NCI-H1694 treated with DMSO at 0.1 percent for 48 hours (cell line): ENCODE measurements around the gene ICE1.
A peak's percentile ranks its signal among the peaks of the same experiment; 100 is the strongest.
"Not testable (repeated sequence)": the region's sequence is repeated elsewhere in the genome, so short reads cannot be mapped to it uniquely, and the experiment has no call there.

Experiments
- DNase-seq: peaks from one replicate; lab custom pipeline; 2025; lab: John Stamatoyannopoulos, UW

The ICE1 gene

GRCh38 chr5:5492087-5492933 is 69.8 kb downstream of the ICE1 start:
- peak; percentile 73 for DNase-seq

GRCh38 chr5:5492934-5493271 is 70.4 kb downstream of the ICE1 start:
- DNase-seq, result not testable (repeated sequence)

- DNase-seq, result no peak
Measured at GRCh38 chr5:5494489-5495402, 72.3 kb downstream of the ICE1 start.

- peak; percentile 41 for DNase-seq
Measured at GRCh38 chr5:5497152-5497788, 74.8 kb downstream of the ICE1 start.

GRCh38 chr5:5499442-5499841 is 77.0 kb downstream of the ICE1 start:
- no peak for DNase-seq

GRCh38 chr5:5504325-5504724 is 81.8 kb downstream of the ICE1 start:
- no peak for DNase-seq

- no peak for DNase-seq
Measured at GRCh38 chr5:5505815-5506214, 83.3 kb downstream of the ICE1 start.

- no peak for DNase-seq
Measured at GRCh38 chr5:5508391-5508790, 85.9 kb downstream of the ICE1 start.

GRCh38 chr5:5511904-5512416 is 89.5 kb downstream of the ICE1 start:
- no peak for DNase-seq

- no peak for DNase-seq
Measured at GRCh38 chr5:5512543-5512942, 90.1 kb downstream of the ICE1 start.

- not testable (repeated sequence) for DNase-seq
Measured at GRCh38 chr5:5520622-5521021, 98.1 kb downstream of the ICE1 start.

GRCh38 chr5:5521029-5521428 is 98.6 kb downstream of the ICE1 start:
- DNase-seq, result no peak

- no peak for DNase-seq
Measured at GRCh38 chr5:5521478-5521877, 99.0 kb downstream of the ICE1 start.

GRCh38 chr5:5522336-5522735 is 99.9 kb downstream of the ICE1 start:
- DNase-seq, result no peak

- no peak for DNase-seq
Measured at GRCh38 chr5:5523066-5523505, 100.6 kb downstream of the ICE1 start.

GRCh38 chr5:5524327-5524726 is 101.8 kb downstream of the ICE1 start:
- DNase-seq, result no peak

- no peak for DNase-seq
Measured at GRCh38 chr5:5531371-5531770, 108.9 kb downstream of the ICE1 start.

- DNase-seq, result no peak
Measured at GRCh38 chr5:5532306-5533076, 110.0 kb downstream of the ICE1 start.

GRCh38 chr5:5533927-5534326 is 111.5 kb downstream of the ICE1 start:
- no peak for DNase-seq

GRCh38 chr5:5534333-5534732 is 111.9 kb downstream of the ICE1 start:
- DNase-seq, result no peak

- no peak for DNase-seq
Measured at GRCh38 chr5:5536871-5537270, 114.4 kb downstream of the ICE1 start.

GRCh38 chr5:5537426-5537825 is 114.9 kb downstream of the ICE1 start:
- DNase-seq, result no peak
